ENCODE data around the gene ATP2A1. TPM values are rescaled to one million over a fixed set of nuclear protein-coding genes. Genes with fewer than 3 reads are reported as not detected.

The ATP2A1 gene
- total RNA-seq, 1 experiment from 2014 or later, result 3.0 TPM

DNA sequence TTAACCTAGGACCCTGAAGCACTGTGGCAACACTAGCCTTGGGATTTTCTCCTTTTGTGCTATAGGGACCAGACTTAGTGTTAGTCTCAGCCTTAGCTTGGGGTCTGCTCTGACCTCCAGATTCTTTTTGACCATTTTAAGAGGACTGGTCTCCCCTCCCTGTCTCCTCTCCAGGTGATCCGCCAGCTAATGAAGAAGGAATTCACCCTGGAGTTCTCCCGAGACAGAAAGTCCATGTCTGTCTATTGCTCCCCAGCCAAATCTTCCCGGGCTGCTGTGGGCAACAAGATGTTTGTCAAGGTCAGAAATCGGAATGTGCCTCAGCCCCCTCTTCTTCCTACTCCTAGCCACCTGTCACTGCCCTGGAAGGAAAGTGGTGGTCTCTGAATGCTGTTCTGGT, 19.5 kb downstream of the ATP2A1 start:
- H3K27ac ChIP-seq (ENCODE audit: low read depth, low read length, poor library complexity, severe bottlenecking), result no peak overlapping the region
- BruUV-seq (replicated peaks), result no TSS peak
- no peaks in the 10 kb centered on the region for H3K9me3 ChIP-seq (ENCODE audit: low read depth, low read length, poor library complexity, severe bottlenecking)
- intact Hi-C loops (cut with micrococcal nuclease; ENCODE audit: unreplicated experiment), result no loop called here
- no peaks in the 10 kb centered on the region for H3K36me3 ChIP-seq (ENCODE audit: insufficient read depth, low read length, poor library complexity, severe bottlenecking)
- H3K27me3 ChIP-seq (replicated peaks; ENCODE audit: insufficient read depth, low read depth, low read length, poor library complexity), result no peaks in the 10 kb centered on the region
- TF ChIP-seq EZH2 (IDR thresholded peaks at IDR 0.05; ENCODE audit: borderline replicate concordance, low read depth, low read length, poor library complexity, severe bottlenecking), result no peak
- H3K4me3 ChIP-seq (ENCODE audit: low read depth, low read length, poor library complexity, severe bottlenecking), result no peak overlapping the region
- no peaks in the 10 kb centered on the region for H3K4me1 ChIP-seq (ENCODE audit: insufficient read depth, low read length, poor library complexity, severe bottlenecking)
- ChIA-PET CTCF (no interaction called here), POLR2A (ENCODE audit: low non-redundant PET) (no interaction called here)
- DNase-seq (ENCODE audit: low spot score), result no peak

- Histone ChIP-seq H3K4me1 (ENCODE audit: insufficient read depth, low read length, poor library complexity, severe bottlenecking) (no peaks in the 10 kb centered on the region), H3K36me3 (ENCODE audit: insufficient read depth, low read length, poor library complexity, severe bottlenecking) (no peaks in the 10 kb centered on the region), H3K27me3 (replicated peaks; ENCODE audit: insufficient read depth, low read depth, low read length, poor library complexity) (no peaks in the 10 kb centered on the region), H3K27ac (ENCODE audit: low read depth, low read length, poor library complexity, severe bottlenecking) (no peak overlapping the region), H3K4me3 (ENCODE audit: low read depth, low read length, poor library complexity, severe bottlenecking) (no peak overlapping the region), H3K9me3 (ENCODE audit: low read depth, low read length, poor library complexity, severe bottlenecking) (no peaks in the 10 kb centered on the region)
- intact Hi-C loops (cut with micrococcal nuclease; ENCODE audit: unreplicated experiment), result no loop called here
- CTCF ChIA-PET, result no interaction called here
- no TSS peak for BruUV-seq (replicated peaks)
- DNase-seq (ENCODE audit: low spot score), result no peak
- no peak for TF ChIP-seq EZH2 (IDR thresholded peaks at IDR 0.05; ENCODE audit: borderline replicate concordance, low read depth, low read length, poor library complexity, severe bottlenecking)
- TF ChIP-seq, protein P1, sequence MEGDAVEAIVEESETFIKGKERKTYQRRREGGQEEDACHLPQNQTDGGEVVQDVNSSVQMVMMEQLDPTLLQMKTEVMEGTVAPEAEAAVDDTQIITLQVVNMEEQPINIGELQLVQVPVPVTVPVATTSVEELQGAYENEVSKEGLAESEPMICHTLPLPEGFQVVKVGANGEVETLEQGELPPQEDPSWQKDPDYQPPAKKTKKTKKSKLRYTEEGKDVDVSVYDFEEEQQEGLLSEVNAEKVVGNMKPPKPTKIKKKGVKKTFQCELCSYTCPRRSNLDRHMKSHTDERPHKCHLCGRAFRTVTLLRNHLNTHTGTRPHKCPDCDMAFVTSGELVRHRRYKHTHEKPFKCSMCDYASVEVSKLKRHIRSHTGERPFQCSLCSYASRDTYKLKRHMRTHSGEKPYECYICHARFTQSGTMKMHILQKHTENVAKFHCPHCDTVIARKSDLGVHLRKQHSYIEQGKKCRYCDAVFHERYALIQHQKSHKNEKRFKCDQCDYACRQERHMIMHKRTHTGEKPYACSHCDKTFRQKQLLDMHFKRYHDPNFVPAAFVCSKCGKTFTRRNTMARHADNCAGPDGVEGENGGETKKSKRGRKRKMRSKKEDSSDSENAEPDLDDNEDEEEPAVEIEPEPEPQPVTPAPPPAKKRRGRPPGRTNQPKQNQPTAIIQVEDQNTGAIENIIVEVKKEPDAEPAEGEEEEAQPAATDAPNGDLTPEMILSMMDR (conservative IDR thresholded peaks at IDR 0.05; ENCODE audit: low read depth, low read length), result no peak
- POLR2A ChIA-PET (ENCODE audit: low non-redundant PET), result no interaction called here
Measured at GRCh38 chr16:28898266-28898665, 20.0 kb downstream of the ATP2A1 start.

GRCh38 chr16:28898942-28899341, 20.7 kb downstream of the ATP2A1 start:
- POLR2A ChIA-PET (ENCODE audit: low non-redundant PET), result no interaction called here
- CTCF ChIA-PET, result no interaction called here
- BruUV-seq (replicated peaks), result no TSS peak
- no peak for DNase-seq (ENCODE audit: low spot score)
- no peaks in the 10 kb centered on the region for H3K27me3 ChIP-seq (replicated peaks; ENCODE audit: insufficient read depth, low read depth, low read length, poor library complexity)
- intact Hi-C loops (cut with micrococcal nuclease; ENCODE audit: unreplicated experiment), result no loop called here
- no peaks in the 10 kb centered on the region for H3K36me3 ChIP-seq (ENCODE audit: insufficient read depth, low read length, poor library complexity, severe bottlenecking)
- H3K4me1 ChIP-seq (ENCODE audit: insufficient read depth, low read length, poor library complexity, severe bottlenecking), result no peaks in the 10 kb centered on the region
- H3K9me3 ChIP-seq (ENCODE audit: low read depth, low read length, poor library complexity, severe bottlenecking), result no peaks in the 10 kb centered on the region
- H3K4me3 ChIP-seq (ENCODE audit: low read depth, low read length, poor library complexity, severe bottlenecking), result no peak overlapping the region
- TF ChIP-seq, protein P1 (conservative IDR thresholded peaks at IDR 0.05; ENCODE audit: low read depth, low read length), result no peak
- no peak for TF ChIP-seq EZH2 (IDR thresholded peaks at IDR 0.05; ENCODE audit: borderline replicate concordance, low read depth, low read length, poor library complexity, severe bottlenecking)
- no peak overlapping the region for H3K27ac ChIP-seq (ENCODE audit: low read depth, low read length, poor library complexity, severe bottlenecking)

- BruUV-seq (replicated peaks), result no TSS peak
- no peak overlapping the region for H3K27ac ChIP-seq (ENCODE audit: low read depth, low read length, poor library complexity, severe bottlenecking)
- intact Hi-C loops (cut with micrococcal nuclease; ENCODE audit: unreplicated experiment), result no loop called here
- no peaks in the 10 kb centered on the region for H3K9me3 ChIP-seq (ENCODE audit: low read depth, low read length, poor library complexity, severe bottlenecking)
- H3K27me3 ChIP-seq (replicated peaks; ENCODE audit: insufficient read depth, low read depth, low read length, poor library complexity), result no peaks in the 10 kb centered on the region
- no peak for TF ChIP-seq EZH2 (IDR thresholded peaks at IDR 0.05; ENCODE audit: borderline replicate concordance, low read depth, low read length, poor library complexity, severe bottlenecking)
- TF ChIP-seq, protein P1 (conservative IDR thresholded peaks at IDR 0.05; ENCODE audit: low read depth, low read length), result no peak
- H3K4me3 ChIP-seq (ENCODE audit: low read depth, low read length, poor library complexity, severe bottlenecking), result no peak overlapping the region
- ChIA-PET POLR2A (ENCODE audit: low non-redundant PET) (no interaction called here), CTCF (no interaction called here)
- no peak for DNase-seq (ENCODE audit: low spot score)
- H3K36me3 ChIP-seq (ENCODE audit: insufficient read depth, low read length, poor library complexity, severe bottlenecking), result no peaks in the 10 kb centered on the region
- H3K4me1 ChIP-seq (ENCODE audit: insufficient read depth, low read length, poor library complexity, severe bottlenecking), result no peaks in the 10 kb centered on the region
Measured at GRCh38 chr16:28899882-28900590, 21.7 kb downstream of the ATP2A1 start.

Measured in A673 (cell line).